Hepatocyte (in vitro differentiated cells): ENCODE data around the gene DHRS13. TPM values are rescaled to one million over a fixed set of nuclear protein-coding genes. Genes with fewer than 3 reads are reported as not detected.

Source experiments
- DNase-seq: peaks from one replicate; pipeline ENCODE4 v3.0.0-alpha.2; 2016; ENCODE audit warnings: low spot score
- H2AFZ ChIP-seq: fragments of 200-600 bp; sonication (generic); 2 replicates; pipeline ENCODE4 v1.6.0; 2016; ENCODE audit warnings: antibody characterized with exemption, mild to moderate bottlenecking
- H3K27ac ChIP-seq: fragments of 200-600 bp; sonication (generic); 2 replicates; pipeline ENCODE4 v1.5.1; 2016; ENCODE audit warnings: mild to moderate bottlenecking
- H3K27me3 ChIP-seq: fragments of 200-600 bp; sonication (generic); 2 replicates; pipeline ENCODE4 v1.6.1; 2016
- H3K36me3 ChIP-seq: fragments of 200-600 bp; sonication (generic); replicated peaks from 2 replicates; pipeline ENCODE4 v1.5.1; 2016; ENCODE audit warnings: low read depth; ENCODE audit not compliant: insufficient read depth
- H3K4me1 ChIP-seq: fragments of 200-600 bp; sonication (generic); 2 replicates; pipeline ENCODE4 v1.5.1; 2016; ENCODE audit warnings: mild to moderate bottlenecking, moderate library complexity; ENCODE audit not compliant: insufficient read depth
- H3K4me2 ChIP-seq: fragments of 200-600 bp; sonication (generic); 2 replicates; pipeline ENCODE4 v1.6.0; 2016
- H3K4me3 ChIP-seq: fragments of 200-600 bp; sonication (generic); 2 replicates; pipeline ENCODE4 v1.5.1; 2016; ENCODE audit warnings: mild to moderate bottlenecking
- H3K79me2 ChIP-seq: fragments of 200-600 bp; sonication (generic); 2 replicates; pipeline ENCODE4 v1.6.0; 2017; ENCODE audit warnings: mild to moderate bottlenecking
- H3K9me2 ChIP-seq: fragments of 200-600 bp; sonication (generic); replicated peaks from 2 replicates; pipeline ENCODE4 v1.6.0; 2017; ENCODE audit warnings: mild to moderate bottlenecking; ENCODE audit not compliant: insufficient read depth
- H3K9me3 ChIP-seq: fragments of 200-600 bp; sonication (generic); 2 replicates; pipeline ENCODE4 v1.5.1; 2016; ENCODE audit warnings: low read depth, mild to moderate bottlenecking
- H4K20me1 ChIP-seq: fragments of 200-600 bp; sonication (generic); 2 replicates; pipeline ENCODE4 v1.6.0; 2016; ENCODE audit warnings: mild to moderate bottlenecking; ENCODE audit not compliant: insufficient read depth, poor library complexity, severe bottlenecking
- EZH2 ChIP-seq: fragments of 200-600 bp; sonication (generic); IDR thresholded peaks from 2 replicates; pipeline ENCODE4 v1.6.1; 2016; ENCODE audit warnings: antibody characterized with exemption, mild to moderate bottlenecking, borderline replicate concordance
- EZH2phosphoT487 ChIP-seq: fragments of 200-600 bp; sonication (generic); IDR thresholded peaks from one replicate; pipeline ENCODE4 v1.6.1; 2018; ENCODE audit warnings: antibody characterized with exemption, mild to moderate bottlenecking, low read depth, moderate library complexity; ENCODE audit not compliant: unreplicated experiment, severe bottlenecking
- WGBS: methylation state at CpG from one replicate; pipeline ENCODE4 v1.1.6; 2016; ENCODE audit warnings: low lambda C conversion rate; ENCODE audit errors: missing lambda C conversion rate; 5-methylcytosine and 5-hydroxymethylcytosine counted together
- polyA plus RNA-seq: library from polyadenylated mRNA; unstranded; fragments of >200 nt; fragmentation: Nextera tagmentation; extraction: Ambion mirVana; gene quantifications from 2 replicates; pipeline ENCODE4 v1.2.1, GENCODE V29; 2016
- total RNA-seq: library from RNA; depleted of rRNA; stranded (reverse); fragments of >200 nt; gene quantifications from 2 replicates; pipeline ENCODE4 v1.2.3, GENCODE V29; 2014
- TF ChIP-seq, protein P1 (sequence below): fragments of 200-600 bp; sonication (generic); IDR thresholded peaks from 2 replicates; pipeline ENCODE4 v1.5.1; 2016; ENCODE audit warnings: antibody characterized with exemption, mild to moderate bottlenecking; ENCODE audit not compliant: poor library complexity

The DHRS13 gene
- total and polyA plus RNA-seq, 2 experiments from 2014 or later, result 14.9 to 15.4 TPM

DNA sequence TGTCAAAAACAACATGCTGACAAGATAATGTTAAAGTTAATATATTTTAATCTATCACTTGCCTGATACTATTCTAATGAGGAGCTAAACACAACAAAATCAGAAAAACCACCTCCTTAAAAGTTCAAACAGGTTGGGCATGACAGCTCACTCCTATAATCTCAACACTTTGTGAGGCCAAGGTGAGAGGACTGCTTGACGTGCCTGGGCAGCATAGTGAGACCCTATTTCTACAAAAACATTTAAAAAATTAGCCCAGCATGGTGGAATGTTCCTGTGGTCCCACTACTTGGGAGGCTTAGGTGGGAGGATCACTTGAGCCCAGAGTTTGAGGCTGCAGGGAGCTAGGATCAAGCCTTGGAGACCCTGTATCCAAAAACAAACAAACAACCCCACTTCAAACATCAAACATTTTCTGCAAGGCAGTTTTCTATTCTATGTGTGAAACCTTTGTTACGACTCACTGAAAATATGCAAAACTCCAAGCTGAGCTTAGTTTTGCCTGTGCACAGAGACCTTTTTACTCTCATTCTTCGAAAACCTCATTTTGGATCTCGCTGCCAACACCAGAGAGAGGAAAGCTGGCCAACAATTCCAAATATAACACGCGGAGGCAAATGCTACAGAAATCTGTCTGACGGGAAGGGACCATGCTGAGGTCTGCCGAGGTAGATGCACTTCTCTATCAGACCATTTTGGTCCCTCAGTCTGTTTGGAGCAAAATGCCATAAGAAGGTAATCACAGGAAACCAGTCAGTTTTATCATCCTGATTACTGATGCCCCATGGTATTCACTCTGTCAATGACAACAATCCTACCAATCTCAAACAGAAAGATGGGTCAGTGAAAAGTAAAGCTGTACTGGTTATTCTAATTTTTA is 42.2 kb upstream of the DHRS13 start:
- WGBS, result 93% methylated on average over 8 of the region's 8 CpGs
- H3K9me3 ChIP-seq, result no peaks in the 10 kb centered on the region
- no peak overlapping the region for H3K4me3 ChIP-seq
- peaks cover 21% of the 10 kb centered on the region for H3K4me1 ChIP-seq
- no peak overlapping the region for H3K4me2 ChIP-seq
- H3K36me3 ChIP-seq, result no peaks in the 10 kb centered on the region
- H3K9me2 ChIP-seq, result no peaks in the 10 kb centered on the region
- no peak overlapping the region for H3K27ac ChIP-seq
- TF ChIP-seq, protein P1, sequence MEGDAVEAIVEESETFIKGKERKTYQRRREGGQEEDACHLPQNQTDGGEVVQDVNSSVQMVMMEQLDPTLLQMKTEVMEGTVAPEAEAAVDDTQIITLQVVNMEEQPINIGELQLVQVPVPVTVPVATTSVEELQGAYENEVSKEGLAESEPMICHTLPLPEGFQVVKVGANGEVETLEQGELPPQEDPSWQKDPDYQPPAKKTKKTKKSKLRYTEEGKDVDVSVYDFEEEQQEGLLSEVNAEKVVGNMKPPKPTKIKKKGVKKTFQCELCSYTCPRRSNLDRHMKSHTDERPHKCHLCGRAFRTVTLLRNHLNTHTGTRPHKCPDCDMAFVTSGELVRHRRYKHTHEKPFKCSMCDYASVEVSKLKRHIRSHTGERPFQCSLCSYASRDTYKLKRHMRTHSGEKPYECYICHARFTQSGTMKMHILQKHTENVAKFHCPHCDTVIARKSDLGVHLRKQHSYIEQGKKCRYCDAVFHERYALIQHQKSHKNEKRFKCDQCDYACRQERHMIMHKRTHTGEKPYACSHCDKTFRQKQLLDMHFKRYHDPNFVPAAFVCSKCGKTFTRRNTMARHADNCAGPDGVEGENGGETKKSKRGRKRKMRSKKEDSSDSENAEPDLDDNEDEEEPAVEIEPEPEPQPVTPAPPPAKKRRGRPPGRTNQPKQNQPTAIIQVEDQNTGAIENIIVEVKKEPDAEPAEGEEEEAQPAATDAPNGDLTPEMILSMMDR, result no peak
- TF ChIP-seq EZH2 (no peak), EZH2phosphoT487 (no peak)
- H3K79me2 ChIP-seq, result peaks cover 100% of the 10 kb centered on the region
- no peaks in the 10 kb centered on the region for H3K27me3 ChIP-seq
- no peak overlapping the region for H2AFZ ChIP-seq
- DNase-seq, result no peak
- H4K20me1 ChIP-seq, result peaks cover 82% of the 10 kb centered on the region

- no peaks in the 10 kb centered on the region for H3K36me3 ChIP-seq
- 89% methylated on average over 4 of the region's 4 CpGs for WGBS
- peaks cover 100% of the 10 kb centered on the region for H3K79me2 ChIP-seq
- no peak overlapping the region for H3K4me2 ChIP-seq
- H3K9me2 ChIP-seq, result no peaks in the 10 kb centered on the region
- no peak overlapping the region for H3K27ac ChIP-seq
- no peaks in the 10 kb centered on the region for H3K27me3 ChIP-seq
- no peak overlapping the region for H2AFZ ChIP-seq
- no peak overlapping the region for H3K4me3 ChIP-seq
- TF ChIP-seq, protein P1, result no peak
- TF ChIP-seq EZH2phosphoT487 (no peak), EZH2 (no peak)
- peaks cover 21% of the 10 kb centered on the region for H3K4me1 ChIP-seq
- DNase-seq, result no peak
- peaks cover 88% of the 10 kb centered on the region for H4K20me1 ChIP-seq
- no peaks in the 10 kb centered on the region for H3K9me3 ChIP-seq
Observed at GRCh38 chr17:28944343-28944742, 41.5 kb upstream of the DHRS13 start.

- H3K4me2 ChIP-seq, result no peak overlapping the region
- DNase-seq, result no peak
- H2AFZ ChIP-seq, result no peak overlapping the region
- H3K9me2 ChIP-seq, result no peaks in the 10 kb centered on the region
- no peak overlapping the region for H3K27ac ChIP-seq
- H3K27me3 ChIP-seq, result no peaks in the 10 kb centered on the region
- no peaks in the 10 kb centered on the region for H3K9me3 ChIP-seq
- H3K4me1 ChIP-seq, result peaks cover 15% of the 10 kb centered on the region
- H3K79me2 ChIP-seq, result peaks cover 100% of the 10 kb centered on the region
- no peaks in the 10 kb centered on the region for H3K36me3 ChIP-seq
- peaks cover 98% of the 10 kb centered on the region for H4K20me1 ChIP-seq
- 93% methylated on average over 2 of the region's 2 CpGs for WGBS
- TF ChIP-seq EZH2phosphoT487 (no peak), EZH2 (no peak)
- TF ChIP-seq, protein P1, result no peak
- H3K4me3 ChIP-seq, result no peak overlapping the region
Observed at GRCh38 chr17:28942925-28943324, 40.0 kb upstream of the DHRS13 start.
